Measurements from ENCODE around the gene MCOLN3.

DNA sequence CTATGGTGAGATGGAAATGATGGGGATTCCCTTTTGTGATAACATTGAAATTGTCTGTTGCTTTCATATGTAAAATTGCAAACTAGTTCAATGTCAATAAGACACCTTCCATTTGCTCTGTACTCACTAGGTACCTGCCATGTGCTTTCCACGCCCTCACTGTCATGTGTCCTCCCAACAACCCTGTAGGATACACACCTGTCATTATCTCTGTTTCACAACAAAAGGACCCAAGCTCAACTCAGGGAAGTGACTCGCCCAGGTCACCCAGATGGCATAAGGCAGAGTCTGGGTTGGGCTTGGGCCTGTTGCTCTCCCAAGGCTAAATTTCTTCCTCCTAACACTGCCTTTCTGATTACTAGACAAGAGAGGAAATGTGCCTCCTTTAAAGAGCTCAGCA, 45.3 kb upstream of the MCOLN3 start:
- TF ChIP-seq, protein P1, sequence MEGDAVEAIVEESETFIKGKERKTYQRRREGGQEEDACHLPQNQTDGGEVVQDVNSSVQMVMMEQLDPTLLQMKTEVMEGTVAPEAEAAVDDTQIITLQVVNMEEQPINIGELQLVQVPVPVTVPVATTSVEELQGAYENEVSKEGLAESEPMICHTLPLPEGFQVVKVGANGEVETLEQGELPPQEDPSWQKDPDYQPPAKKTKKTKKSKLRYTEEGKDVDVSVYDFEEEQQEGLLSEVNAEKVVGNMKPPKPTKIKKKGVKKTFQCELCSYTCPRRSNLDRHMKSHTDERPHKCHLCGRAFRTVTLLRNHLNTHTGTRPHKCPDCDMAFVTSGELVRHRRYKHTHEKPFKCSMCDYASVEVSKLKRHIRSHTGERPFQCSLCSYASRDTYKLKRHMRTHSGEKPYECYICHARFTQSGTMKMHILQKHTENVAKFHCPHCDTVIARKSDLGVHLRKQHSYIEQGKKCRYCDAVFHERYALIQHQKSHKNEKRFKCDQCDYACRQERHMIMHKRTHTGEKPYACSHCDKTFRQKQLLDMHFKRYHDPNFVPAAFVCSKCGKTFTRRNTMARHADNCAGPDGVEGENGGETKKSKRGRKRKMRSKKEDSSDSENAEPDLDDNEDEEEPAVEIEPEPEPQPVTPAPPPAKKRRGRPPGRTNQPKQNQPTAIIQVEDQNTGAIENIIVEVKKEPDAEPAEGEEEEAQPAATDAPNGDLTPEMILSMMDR (IDR thresholded peaks at IDR 0.05): no peak
- TF ChIP-seq POLR2A (IDR thresholded peaks at IDR 0.05): no peak

Measured in uterus (tissue), 2 donors.